GM18873 (cell line): Measurements from ENCODE around the gene GUCY2D.

Experiments
- ATAC-seq: cut with Tn5 transposase; IDR thresholded peaks from one replicate; pipeline ENCODE4 v1.9.1; 2021; ENCODE audit warnings: mild to moderate bottlenecking, moderate library complexity, moderate number of reproducible peaks; ENCODE audit not compliant: unreplicated experiment, low FRiP score

The GUCY2D gene

DNA sequence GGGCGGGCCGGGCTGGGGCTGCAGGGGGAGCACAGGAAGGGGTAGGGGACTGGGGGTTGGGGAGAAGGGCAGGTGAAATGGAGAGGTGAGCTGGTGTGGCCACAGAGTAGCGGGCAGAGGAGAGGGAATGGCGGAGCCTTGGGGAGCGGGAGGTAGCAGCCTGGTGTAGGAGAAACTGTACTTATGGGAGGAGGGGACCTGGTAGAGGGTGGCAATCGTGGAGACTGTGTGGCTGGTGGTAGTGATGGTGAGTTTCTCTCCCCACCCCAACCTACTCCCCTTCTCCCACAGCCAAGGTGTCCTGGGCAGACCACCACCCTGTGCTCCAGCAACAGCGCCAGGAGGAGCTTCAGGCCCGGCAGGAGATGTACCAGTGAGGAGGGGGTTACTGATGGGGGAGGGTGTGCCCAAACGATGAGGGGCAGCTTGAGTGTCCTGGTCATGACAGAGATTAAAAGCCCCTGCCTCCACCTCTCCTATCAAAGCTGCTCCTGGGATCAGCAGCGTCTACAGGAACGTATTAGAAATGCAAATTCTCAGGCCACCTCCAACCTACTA is 37.3 kb downstream of the GUCY2D start:
- no peak for ATAC-seq

DNA sequence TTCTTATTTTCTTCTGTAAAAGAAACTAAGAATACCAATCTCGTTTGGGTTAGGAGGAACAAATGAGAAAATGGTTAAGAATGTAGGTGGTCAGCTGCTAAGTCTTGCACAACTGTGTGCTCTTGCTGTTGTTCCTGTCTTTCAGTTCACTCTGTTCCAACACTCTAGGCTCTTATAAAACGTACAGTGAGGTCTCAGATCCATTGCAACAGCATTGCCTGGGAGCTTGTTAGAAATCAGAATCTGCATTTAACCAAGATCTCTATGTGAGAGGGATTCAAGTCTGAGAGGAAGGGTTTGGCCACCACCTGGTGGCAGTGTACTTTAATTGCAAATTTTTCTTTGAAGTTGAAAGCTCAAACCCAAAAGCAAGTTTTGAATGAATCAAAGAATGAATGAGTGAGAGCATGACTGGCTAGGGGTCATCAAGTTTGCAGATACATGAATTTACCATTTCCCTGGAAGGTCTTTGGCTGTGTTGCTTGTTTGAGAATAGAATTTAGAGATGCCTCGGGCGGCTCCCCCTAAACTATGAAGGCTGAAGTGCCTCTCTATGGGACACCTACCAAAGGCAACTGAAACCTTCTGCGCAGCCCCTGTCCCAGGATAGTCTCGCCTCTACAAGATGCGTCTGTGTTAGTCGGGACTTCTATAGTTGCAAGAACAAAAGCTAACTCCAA is 39.0 kb downstream of the GUCY2D start:
- no peak for ATAC-seq

GRCh38 chr17:8041979-8042378 is 39.6 kb downstream of the GUCY2D start:
- no peak for ATAC-seq

DNA sequence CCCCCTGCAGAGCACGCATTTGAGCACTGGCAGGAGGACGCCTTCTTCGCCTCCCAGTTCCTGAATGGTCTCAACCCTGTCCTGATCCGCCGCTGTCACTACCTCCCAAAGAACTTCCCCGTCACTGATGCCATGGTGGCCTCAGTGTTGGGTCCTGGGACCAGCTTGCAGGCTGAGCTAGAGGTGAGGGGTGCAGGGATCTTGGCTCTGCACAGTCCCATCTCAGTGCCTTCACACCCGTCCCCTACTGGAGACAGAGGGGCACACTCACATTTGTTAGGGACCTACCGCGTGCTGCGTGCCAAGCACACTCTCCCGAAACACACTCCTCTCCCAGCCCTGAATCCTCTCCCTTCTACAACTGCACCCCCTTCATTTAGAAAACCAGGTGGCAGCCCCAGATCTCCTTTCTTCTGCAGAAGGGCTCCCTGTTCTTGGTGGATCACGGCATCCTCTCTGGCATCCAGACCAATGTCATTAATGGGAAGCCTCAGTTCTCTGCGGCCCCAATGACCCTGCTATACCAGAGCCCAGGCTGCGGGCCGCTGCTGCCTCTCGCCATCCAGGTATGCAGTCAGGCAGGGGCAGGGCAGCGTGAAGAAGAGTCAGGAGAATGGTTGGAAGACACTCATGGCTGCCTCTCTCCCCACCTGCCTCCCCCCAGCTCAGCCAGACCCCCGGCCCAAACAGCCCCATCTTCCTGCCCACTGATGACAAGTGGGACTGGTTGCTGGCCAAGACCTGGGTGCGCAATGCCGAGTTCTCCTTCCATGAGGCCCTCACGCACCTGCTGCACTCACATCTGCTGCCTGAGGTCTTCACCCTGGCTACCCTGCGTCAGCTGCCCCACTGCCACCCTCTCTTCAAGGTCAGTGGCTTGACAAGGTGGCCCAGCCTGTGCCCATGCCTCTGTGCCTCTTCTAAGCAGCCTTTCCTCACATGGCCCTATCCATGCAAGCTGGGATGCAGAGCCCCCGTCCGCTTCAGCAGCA is 42.7 kb downstream of the GUCY2D start:
- no peak for ATAC-seq

GRCh38 chr17:8046306-8046928 is 44.0 kb downstream of the GUCY2D start:
- ATAC-seq, result no peak

DNA sequence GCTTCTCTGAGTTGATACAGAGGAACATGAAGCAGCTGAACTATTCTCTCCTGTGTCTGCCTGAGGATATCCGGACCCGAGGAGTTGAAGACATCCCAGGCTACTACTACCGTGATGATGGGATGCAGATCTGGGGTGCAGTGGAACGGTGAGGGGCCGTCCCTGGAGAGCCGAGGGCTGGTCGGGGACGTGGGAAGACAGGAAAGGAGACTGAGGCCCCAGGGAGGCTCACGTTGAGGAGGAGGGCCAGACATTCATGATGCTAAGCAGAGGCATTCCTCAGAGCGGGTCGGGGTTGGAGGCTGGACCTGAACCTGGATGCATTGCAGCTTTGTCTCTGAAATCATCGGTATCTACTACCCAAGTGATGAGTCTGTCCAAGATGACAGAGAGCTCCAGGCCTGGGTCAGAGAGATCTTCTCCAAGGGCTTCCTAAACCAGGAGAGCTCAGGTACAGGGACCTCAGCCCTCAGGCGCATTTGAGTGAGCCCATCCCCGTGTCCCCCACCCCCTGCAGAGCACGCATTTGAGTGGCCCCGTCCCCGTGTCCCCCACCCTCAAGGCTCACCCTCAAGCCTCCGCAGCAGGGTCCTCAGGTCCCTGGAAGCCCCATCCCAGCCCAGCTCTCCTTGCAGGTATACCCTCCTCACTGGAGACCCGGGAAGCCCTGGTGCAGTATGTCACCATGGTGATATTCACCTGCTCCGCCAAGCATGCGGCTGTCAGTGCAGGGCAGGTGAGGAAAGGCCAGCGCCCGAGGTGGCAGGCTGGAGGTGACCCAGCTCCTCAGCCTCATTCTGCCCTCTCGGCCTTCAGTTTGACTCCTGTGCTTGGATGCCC is 44.7 kb downstream of the GUCY2D start:
- no peak for ATAC-seq

DNA sequence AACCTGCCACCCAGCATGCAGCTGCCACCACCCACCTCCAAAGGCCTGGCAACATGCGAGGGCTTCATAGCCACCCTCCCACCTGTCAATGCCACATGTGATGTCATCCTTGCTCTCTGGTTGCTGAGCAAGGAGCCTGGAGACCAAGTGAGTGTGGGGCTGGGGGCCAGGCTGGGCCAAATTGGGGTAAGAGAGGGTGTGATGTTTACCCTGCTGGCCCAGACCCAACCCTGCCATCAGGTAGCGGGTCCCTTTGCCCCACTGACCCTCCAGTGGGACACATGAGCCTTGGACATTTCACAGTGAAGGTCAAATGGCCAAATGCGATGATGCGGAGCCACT is 45.3 kb downstream of the GUCY2D start:
- ATAC-seq, result no peak

DNA sequence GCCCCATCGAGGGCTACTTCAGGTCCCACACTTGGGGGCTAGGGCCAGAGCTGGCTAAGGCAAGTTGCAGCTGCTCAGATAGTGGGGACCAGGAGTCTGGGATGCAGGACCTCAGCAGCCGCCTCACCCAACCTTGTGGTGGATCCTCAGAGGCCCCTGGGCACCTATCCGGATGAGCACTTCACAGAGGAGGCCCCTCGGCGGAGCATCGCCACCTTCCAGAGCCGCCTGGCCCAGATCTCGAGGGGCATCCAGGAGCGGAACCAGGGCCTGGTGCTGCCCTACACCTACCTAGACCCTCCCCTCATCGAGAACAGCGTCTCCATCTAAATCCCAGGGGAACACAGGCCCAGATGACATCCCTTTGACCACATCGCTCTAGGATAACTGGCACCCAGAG is 45.8 kb downstream of the GUCY2D start:
- ATAC-seq, result no peak

GRCh38 chr17:8048736-8049135 is 46.3 kb downstream of the GUCY2D start:
- ATAC-seq, result no peak

- no peak for ATAC-seq
These were observed 49.4 kb downstream of the GUCY2D start for GRCh38 chr17:8051831-8052230.

DNA sequence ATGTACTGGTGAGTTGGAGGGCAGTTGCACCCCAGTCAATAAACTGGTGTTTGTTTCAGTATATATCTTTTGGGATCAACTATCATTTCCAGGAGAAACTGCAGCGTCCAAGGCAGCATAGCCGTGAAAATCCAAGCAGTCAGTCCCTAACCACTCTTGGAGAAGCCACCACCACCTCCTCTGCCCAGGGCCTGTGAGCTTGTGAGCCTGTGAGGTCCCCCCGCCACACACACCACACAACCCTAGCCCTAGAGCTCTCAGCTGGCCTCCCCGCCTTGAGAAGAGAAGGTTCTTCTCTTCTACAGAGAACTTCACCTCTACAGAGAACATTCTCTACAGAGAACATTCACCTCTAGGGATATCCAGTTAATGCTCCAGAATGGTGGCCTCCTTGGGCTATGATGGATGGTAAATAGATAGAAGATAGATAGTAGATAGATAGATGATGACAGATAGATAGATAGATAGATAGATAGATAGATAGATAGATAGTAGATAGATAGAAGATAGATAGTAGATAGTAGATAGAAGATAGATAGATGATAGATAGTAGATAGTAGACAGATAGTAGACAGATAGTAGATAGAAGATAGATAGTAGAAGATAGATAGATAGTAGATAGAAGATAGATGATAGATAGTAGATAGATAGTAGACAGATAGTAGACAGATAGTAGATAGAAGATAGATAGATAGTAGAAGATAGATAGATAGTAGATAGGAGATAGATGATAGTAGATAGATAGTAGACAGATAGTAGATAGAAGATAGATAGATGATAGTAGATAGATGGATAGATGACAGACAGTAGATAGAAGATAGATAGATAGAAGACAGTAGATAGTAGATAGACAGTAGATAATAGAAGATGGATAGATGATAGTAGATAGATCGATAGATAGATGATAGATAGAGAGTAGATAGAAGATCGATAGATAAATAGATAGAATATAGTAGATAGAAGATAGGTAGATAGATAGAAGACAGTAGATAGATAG is 50.1 kb downstream of the GUCY2D start:
- ATAC-seq, result no peak

DNA sequence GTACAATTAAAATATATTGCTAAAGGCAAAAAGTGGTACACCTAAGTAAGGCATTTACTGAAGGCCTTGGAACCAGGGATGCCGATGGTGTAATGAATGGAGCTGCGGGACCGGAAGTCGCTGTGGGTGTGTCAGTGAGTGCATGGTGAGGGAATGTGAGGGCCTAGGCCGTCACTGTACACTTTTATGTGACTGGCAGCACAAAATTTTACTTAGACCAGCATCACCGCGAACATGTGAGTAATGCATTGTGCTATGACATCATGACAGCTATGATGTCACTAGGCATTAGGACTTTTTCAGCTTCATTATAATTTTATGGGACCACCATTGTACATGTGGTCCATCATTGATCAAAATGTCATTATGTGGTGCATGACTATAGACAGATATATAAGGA is 51.2 kb downstream of the GUCY2D start:
- ATAC-seq, result no peak

DNA sequence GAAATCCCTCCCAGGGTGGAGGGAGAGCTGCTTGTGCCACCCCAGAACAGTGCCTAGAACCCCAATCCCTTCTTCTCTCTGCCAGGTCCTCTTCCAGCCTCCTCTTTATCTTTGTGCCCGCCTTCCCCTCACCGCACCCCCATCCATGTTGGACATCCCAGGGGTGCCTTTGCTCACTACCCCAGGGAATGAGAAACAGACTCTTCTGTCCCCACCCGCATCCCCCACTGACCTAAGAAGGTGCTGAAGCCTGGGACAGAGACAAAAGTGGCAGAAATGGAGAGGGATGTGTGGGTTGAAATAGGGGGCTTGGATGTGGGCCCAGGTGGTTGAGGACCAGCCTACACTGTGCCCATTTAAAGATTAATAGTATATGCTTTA is 53.4 kb downstream of the GUCY2D start:
- no peak for ATAC-seq

DNA sequence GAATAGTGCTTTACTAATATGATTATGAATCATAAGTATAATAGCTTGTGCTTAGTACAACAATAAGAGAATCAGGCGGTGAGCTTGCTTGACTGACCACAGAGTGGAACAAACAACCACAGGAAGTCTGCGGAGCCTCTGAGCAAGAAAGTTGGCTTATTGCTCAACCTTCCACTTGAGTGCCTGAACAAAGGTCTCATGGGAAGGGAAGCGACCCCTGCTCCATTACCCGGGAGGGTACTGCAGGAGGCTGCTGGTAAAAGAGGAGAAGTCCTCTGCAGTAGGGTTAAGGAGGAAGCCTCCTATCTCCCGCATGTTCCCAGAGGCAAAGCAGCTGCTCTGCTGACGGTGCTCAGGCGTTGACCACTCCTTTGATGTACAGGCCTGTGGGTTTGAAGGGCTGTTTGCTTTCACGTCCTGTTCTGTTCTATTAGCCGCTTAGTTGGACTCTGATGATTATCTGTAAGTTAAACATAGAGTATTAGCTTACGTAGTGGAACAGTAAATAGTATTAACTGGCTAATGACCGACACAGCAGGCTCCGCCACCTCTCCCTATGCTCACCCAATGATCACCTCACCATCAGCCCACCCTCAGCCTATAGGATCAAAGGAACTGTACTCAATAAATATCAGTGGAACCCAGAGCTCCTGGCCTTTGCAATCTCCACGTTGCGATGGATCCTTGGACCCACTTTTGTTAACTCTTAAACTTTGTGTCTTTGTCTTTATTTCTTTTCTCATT is 54.0 kb downstream of the GUCY2D start:
- ATAC-seq, result no peak

DNA sequence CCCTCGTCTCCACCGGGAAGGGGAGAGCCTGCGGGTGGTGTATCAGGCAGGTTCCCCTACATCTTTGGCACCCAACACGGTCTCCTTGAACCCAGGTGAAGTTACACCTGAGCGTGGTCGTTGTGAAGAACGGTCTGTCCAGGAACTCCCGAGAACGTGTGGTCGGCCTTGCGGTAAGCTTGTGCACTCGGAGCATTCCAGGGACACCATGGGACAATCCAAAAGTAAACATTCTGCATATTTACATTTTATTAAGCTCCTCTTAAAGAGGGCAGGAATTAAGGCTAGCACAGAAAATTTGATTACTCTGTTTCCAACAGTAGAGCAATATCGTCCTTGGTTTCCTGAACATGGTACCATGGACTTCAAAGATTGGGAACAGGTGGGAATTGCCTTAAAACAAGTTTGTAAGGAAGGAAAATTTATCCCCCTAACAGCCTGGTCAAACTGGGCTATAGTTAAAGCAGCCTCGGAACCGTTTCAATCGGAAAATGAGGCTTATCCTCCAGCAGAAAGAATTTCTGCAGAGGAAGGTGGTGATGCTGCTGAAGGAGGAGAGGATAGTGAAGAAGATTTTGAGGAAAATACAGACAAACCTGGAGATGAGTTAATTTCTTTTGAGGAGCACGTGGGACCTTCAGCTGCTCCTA is 54.7 kb downstream of the GUCY2D start:
- no peak for ATAC-seq

GRCh38 chr17:8057691-8058114 is 55.3 kb downstream of the GUCY2D start:
- ATAC-seq, result no peak

GRCh38 chr17:8059131-8059530 is 56.7 kb downstream of the GUCY2D start:
- no peak for ATAC-seq

DNA sequence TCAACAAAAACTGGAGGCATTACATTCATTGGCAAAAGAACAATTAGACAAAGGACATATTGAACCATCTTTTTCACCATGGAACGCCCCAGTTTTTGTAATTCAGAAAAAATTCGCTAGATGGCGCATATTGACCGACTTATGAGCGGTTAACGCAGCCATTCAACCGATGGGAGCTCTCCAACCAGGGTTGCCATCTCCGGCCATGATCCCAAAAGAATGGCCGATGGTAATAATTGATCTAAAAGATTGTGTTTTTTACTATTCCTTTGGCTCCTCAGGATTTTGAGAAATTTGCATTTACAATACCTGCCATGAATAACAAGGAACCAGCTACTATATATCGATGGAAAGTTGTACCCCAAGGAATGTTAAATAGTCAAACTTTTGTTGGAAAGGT is 57.9 kb downstream of the GUCY2D start:
- no peak for ATAC-seq
